NOMO-1 (cell line): ENCODE data around the gene NEDD4L.

Source experiments
- DNase-seq, 2 experiments: peaks; one replicate each; lab custom pipeline; 2025; ENCODE audit not compliant: unreplicated experiment in 2 of 2; lab: John Stamatoyannopoulos, UW

NEDD4L gene

DNA sequence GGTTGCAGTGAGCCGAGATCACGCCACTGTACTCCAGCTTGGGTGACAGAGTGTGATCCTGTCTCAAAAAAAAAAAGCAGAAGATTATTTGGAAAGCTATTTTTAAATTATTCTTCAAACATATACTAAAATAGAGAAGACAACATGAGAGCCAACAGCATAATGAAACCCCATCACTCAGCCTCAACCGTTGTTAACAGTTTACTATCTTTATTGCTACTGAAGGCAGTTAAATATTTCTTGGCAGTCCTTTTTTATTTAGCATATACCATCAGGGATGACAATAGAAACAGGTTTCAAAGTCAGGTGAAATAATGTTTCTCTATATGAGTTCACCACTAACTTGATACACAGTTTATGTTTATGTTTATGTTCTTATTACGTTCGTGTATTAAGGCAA, 157.2 kb downstream of the NEDD4L start:
- no peak for DNase-seq

DNA sequence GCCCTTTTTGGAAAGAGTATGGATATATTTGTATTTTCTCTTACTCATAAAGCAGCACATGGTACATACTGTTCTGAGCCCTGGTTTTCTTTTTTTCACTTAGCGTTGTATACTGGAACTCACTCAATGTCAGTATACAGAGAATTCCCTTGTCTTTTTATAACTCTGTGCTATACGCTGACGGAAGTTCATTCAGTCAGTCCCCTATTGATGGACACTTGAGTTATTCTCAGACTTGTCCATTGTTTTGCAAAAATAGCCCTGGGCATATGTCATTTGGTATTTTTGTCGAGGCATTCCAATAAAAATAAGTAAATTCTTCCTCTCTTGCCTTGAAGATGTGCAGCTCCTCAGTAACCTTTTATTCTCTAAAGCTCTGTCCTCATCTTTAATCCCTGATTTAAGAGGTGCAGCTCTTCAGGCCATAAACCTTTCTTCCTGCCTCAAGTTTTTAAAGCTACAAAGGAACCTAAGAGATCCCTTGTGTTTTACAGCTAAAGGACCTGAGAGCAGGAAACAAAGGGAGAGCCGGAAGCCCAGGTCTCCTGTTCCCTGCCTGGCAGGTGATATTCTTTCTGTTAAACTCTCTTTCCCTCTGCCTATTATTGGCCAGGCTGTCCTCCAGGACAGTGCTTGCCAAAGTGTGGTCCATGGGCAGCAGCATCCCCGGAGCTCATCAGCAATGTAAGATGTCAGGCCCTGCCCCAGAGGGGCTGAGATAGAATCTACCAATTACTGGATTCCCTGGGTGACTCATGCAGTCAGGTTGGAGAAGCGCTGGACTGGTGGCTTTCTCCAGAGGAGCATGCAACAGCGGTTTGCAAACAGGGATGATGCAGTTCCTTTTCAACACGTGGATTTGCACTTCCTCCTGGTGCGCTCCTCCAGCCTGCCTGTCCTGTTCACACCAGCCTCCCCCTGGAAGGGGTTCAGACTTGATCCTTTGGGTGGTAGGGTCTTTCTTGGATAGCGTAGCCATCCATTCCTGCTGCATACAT, 158.0 kb downstream of the NEDD4L start:
- no peak for DNase-seq

DNA sequence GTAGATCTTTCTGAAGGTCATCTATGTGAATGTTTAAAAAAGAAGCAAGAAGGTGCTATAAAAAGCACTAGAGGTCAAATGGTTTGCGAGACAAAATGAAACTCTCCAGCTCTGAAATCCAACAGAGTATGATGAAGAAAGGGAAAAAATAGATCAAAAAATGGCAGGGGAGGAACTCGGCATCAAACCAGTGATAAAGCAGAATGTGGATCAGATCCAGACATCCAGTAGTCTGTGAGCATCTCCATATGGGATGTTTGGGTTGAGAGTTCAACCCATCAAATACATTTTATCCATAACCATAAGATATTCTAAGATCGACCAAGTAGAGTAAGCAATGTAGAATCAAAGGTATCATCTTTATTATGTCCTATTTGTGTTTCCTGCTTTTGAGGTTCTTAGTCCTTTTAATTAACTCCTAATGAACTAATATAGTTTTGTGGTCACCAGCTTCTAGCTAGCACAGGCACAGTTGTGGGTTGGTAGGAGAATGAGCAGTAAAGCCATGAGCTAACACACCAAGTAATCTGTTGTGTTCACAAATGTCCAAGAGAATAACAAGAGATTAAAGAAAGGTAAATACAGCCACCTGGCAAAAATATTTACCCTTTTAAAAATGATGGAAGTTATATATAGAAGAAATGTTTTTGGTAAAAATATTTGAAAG, 160.9 kb downstream of the NEDD4L start:
- DNase-seq: no peak

DNA sequence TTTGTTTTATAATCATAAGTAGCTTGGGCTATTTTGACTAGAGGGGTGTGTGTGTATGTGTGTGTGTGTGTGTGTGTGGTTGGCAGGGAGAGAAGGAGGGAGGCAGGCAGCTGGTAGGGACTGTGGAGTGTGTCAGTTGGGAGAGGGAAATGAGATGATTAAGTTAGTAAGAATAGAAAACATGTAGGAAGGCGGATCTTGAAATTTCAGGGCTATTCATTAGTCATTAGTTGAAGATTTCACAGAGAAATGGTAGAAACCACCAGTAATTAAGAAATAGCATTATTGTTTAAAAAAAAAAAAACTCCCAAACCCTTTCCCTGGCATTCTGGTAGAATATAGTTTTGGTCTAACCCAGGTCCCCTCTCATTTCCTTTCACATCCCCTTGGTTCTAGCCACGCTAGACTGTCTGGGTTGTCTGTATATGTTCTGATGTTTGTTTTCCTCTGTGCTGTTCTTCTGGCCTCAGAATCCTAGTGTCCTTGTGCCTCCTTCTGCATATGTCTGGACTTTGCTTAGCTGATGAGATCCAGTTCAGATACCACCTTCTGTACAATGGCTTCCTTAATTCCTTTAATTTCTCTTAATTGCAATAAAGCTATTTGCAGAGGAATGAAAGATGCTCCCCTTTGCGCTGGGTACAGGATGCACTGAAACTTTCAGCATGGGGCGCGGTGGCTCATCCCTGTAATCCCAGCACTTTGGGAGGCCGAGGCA, 161.6 kb downstream of the NEDD4L start:
- DNase-seq: no peak

DNA sequence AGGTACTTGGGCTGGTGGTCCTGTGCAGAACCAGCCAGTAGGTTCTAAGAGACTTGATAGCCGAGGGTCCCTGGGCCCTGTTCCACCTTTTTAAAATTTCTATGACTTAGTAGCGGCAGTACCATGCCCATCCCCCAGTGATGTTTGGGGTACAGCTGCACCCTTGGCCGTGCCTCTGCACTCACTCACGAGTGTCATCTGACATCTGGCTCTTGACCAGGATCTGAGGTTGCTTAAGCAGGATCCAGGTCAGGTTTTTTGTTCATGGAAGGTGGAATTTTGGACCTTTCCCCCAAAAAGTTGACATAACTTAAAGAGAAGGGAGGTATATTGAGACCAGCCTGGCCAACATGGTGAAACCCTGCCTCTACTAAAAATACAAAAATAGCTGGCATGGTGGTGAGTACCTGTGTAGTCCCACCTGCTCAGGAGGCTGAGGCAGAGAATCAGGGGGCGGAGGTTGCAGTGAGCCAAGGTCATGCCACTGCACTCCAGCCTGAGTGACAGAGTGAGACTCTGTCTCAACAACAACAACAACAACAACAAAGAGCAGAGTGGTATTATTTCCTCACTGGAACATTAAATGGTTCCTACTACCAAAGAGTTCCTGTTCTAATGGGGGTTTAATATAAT, 163.6 kb downstream of the NEDD4L start:
- DNase-seq: no peak

- DNase-seq: no peak
Measured at GRCh38 chr18:58208207-58208932, 164.3 kb downstream of the NEDD4L start.

DNA sequence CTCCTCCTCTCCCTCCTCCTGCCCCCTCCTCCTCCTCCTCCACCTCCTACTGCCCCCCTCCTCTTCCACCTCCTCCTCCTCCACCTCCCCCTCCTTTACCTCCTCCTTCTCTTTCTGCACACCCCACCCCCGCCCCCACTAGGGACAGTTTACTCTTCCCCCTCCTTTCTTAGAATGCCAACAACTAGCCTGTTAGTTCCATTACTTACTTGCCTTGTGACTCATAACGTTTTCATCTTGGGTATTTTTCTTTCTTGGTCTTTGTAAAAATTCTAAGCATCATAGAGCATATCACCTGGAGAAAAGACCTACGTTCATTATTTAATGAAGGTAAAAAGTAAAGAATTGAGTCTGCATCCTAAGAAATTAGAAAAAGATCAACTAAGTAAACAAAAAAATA, 165.3 kb downstream of the NEDD4L start:
- no peak for DNase-seq

DNA sequence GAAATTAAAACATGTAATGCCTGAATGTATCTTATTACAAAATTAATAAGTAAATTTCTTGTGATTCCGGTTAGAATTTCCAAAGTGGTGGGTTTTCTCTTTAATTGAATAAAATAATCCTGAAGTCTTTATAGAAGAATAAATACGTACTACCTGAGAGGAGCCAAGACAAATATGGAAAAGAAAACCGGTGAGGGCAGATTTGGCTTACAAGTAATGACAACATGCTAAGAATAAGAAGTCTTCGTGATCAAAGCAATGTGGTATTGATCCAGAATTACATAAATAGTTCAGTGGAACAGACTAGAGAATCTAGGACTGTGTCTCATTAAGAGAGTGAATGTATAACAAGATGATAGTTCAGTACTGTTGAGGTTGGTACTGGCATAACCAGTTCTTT, 167.5 kb downstream of the NEDD4L start:
- no peak for DNase-seq

GRCh38 chr18:58212274-58212673, 168.2 kb downstream of the NEDD4L start:
- no peak for DNase-seq

DNA sequence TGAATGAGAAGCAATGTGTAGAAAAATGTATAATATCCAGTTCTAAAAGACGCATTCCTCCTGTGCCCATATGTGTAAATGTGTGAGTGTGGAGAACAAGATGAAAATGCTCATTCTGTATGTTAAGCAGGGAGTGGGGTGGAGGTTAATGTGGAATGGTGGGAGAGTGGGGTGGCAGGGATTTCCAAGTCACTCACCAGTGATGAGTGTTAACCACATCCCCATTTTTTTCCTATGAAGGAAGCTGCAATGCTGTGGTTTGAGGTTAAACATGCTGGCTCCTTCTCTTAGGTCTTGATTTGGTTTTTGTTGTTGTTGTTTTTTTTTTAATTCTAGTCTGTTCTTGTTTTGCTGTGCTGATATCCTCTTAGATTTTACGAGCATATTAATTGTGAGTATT, 169.4 kb downstream of the NEDD4L start:
- DNase-seq: peak; percentile 44 to 67

- DNase-seq: no peak
Measured at GRCh38 chr18:58215011-58215410, 171.0 kb downstream of the NEDD4L start.

DNA sequence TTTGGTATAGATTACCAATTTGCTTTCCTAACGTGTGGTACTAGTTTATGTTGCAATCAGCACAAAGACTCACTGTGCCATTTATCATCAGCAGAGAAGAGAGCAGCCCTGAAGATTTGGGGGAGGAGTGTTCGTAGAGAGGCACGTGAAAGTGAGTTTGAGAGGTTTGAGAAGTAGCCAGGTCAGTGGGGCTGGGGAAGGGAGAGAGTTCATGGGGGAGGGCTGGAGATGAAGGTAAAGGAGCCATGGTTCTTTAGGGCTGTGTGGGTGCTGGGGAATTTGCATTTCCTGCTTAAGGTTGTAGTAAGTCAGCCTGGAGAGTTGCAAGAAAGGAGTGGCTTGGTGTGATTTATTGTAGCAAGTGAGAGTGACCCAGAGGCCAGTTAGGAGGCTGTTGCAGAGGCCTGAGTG, 172.1 kb downstream of the NEDD4L start:
- DNase-seq: peak in 1 of 2 experiments; percentile 26

GRCh38 chr18:58217052-58217451, 173.0 kb downstream of the NEDD4L start:
- no peak for DNase-seq

DNA sequence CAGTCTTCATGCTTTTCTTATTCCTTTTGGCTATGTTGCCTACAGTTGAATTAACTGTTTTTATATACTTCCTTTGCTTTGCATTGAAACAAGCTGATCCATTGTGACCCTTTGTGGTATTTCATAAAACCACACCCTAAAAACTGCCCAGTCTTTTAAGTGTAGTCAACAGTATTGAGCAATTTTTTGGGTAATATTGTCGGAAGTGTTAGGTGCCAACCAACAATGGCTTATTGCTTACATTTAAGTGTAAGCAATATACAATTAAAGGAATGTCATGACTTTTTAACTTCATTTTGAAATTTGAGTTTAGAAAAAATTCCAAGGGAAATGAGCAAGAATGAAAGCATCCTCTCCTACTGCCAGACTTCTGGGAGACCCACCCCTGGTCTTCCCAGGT, 174.1 kb downstream of the NEDD4L start:
- DNase-seq: peak; percentile 68 to 85

GRCh38 chr18:58221060-58221725, 177.2 kb downstream of the NEDD4L start:
- no peak for DNase-seq

- DNase-seq: peak in 1 of 2 experiments; percentile 23
Measured at GRCh38 chr18:58222432-58223125, 178.6 kb downstream of the NEDD4L start.

DNA sequence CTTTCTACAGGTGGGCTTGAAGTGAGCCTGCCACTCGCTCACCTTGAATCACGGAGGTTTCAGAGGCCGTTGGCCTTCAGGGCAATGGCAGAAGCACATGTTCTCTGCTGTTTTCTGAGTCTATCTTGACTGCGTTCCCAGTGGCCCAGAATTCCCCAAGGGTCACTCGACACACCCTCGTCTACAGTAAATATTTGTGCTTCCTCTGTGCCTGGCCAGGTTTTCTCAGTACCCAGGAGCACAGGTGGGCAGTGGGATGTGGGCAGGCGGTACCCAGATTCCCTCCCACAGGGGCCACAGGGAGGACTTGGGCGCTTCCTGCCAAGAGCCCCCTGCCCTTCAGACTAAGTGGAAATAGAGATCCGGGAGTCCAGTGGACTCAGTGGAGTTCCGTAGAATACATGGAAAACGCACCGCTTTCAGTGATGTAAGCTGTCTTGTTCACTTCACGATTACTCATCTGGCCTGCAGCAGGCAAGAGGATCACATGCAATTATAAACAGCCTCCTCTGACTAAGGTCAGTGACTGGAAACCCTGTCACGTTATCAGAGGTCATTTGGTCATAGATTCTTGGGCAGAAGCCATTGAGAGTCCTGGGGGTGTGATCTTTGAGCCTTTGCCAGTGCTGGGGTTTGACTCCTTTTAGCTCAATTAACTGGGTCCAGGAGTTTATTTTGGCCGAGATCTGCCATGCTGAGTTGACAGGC, 179.8 kb downstream of the NEDD4L start:
- no peak for DNase-seq

DNA sequence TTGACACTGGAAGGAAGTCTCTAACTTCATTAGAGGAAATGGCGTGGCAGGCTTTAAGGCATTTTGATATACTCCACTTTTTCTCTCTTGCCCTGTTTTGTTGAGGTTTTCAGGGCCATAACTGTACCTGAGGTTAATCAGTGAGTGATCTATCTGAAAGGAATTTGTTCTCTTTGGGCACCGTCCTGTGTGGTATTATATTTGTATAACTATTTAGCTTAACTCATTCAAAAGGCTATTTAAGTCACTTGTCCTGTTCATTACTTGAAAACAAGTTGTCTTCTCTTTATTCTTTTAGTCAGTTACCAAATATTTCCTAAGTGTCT, 180.4 kb downstream of the NEDD4L start:
- DNase-seq: no peak

GRCh38 chr18:58225101-58225500, 181.1 kb downstream of the NEDD4L start:
- DNase-seq: no peak
